Right lobe of liver (tissue), 6 donors: ENCODE data around the gene CUX1. TPM values are rescaled to one million over a fixed set of nuclear protein-coding genes. Genes with fewer than 3 reads are reported as not detected.

ENCODE experiments used
- ATAC-seq, 4 donors: fragments of 200-7000 bp; cut with Tn5 transposase; one replicate each; pipeline ENCODE4 v1.9.1; 2020; ENCODE audit warnings: mild to moderate bottlenecking in 4 of 4, moderate library complexity in 4 of 4
- DNase-seq, 3 donors: peaks; one replicate each; pipeline ENCODE4 v3.0.0-alpha.2; 2020
- H3K27ac ChIP-seq, 3 donors: fragments of 200-600 bp; one replicate each; pipeline ENCODE4 v1.8.0; 2022
- H3K27me3 ChIP-seq, 2 donors: fragments of 200-600 bp; one replicate each; pipeline ENCODE4 v1.8.0; 2022
- H3K36me3 ChIP-seq, 4 donors: fragments of 200-600 bp; sonication (generic) in 1 of 4; one replicate each; pipeline versions ENCODE4 v1.5.1 to v1.8.0; 2017 to 2022; ENCODE audit warnings: control low read depth in 1 of 4
- H3K4me1 ChIP-seq, 4 donors: fragments of 200-600 bp; sonication (generic) in 1 of 4; one replicate each; pipeline versions ENCODE4 v1.5.1 to v1.8.0; 2017 to 2022; ENCODE audit warnings: control low read depth in 1 of 4
- H3K4me3 ChIP-seq, 3 donors: fragments of 200-600 bp; one replicate each; pipeline ENCODE4 v1.8.0; 2022
- H3K9me3 ChIP-seq, 4 donors: fragments of 200-600 bp; sonication (generic) in 1 of 4; one replicate each; pipeline versions ENCODE4 v1.5.1 to v1.8.0; 2017 to 2022; ENCODE audit warnings: control low read depth in 1 of 4
- CTCF ChIP-seq, 4 donors: fragments of 200-600 bp in 3 of 4; fragments of 450-650 bp in 1 of 4; IDR thresholded peaks; one replicate each; pipeline versions ENCODE4 v1.5.1 to v1.8.0; 2016 to 2022; ENCODE audit warnings: antibody characterized with exemption in 4 of 4, mild to moderate bottlenecking in 2 of 4
- POLR2A ChIP-seq: fragments of 450-650 bp; IDR thresholded peaks from one replicate; pipeline ENCODE4 v1.6.1; 2017; ENCODE audit warnings: antibody characterized with exemption, mild to moderate bottlenecking
- WGBS: methylation state at CpG from one replicate; pipeline ENCODE4 v1.1.6; 2018; ENCODE audit warnings: low coverage, low lambda C conversion rate; ENCODE audit not compliant: insufficient coverage; ENCODE audit errors: missing lambda C conversion rate; 5-methylcytosine and 5-hydroxymethylcytosine counted together
- intact Hi-C, 2 donors: fragments of 100-400 bp; cut with DNase I; formaldehyde crosslinking; loops; one replicate each; pipeline versions ENCODE4 v1.11.2 to v1.14.1; 2022
- total RNA-seq, 6 experiments: library from RNA; depleted of rRNA in 2 of 6; stranded (reverse); fragments of >200 nt in 2 of 6; fragmentation: NEBNext Ultra II Directional in 3 of 6; extraction: Animal tissue kit (Norgen Biotek cat#: 25700) in 3 of 6; gene quantifications; one replicate each; pipeline versions ENCODE4 v1.1.0 to v1.2.4, GENCODE V29; 2016 to 2023
- donor health status: DM: no; HTN: yes; CAD: no.
- donor health status: DM: no; HTN: no; CAD: no.
- donor health status: DM: no; HTN: no; CAD: no.
- donor health status: DM: no; HTN: yes; CAD: no.
- donor health status: DM: no; HTN: yes; CAD: no.

The CUX1 gene
- total RNA-seq, 6 experiments from 2014 or later: 34.3 to 53.1 (median 40.6) TPM

- TF ChIP-seq CTCF (IDR thresholded peaks at IDR 0.05) (no peak), POLR2A (no peak)
- ATAC-seq (no peak), DNase-seq (no peak)
- peaks cover 0 to 12% (median 2%) of the 10 kb centered on the region in 4 donors for H3K36me3 ChIP-seq
- H3K4me3 ChIP-seq: no peak overlapping the region
- 93% methylated on average over 10 of the region's 13 CpGs for WGBS
- intact Hi-C loops: no loop called here
- H3K4me1 ChIP-seq: peaks cover 0 to 8% (median 3%) of the 10 kb centered on the region in 4 donors
- no peaks in the 10 kb centered on the region for H3K9me3 ChIP-seq
- no peak overlapping the region for H3K27ac ChIP-seq
- no peaks in the 10 kb centered on the region for H3K27me3 ChIP-seq
These were observed 356.2 kb downstream of the CUX1 start for GRCh38 chr7:102173669-102174068.

GRCh38 chr7:102175423-102176170, 358.2 kb downstream of the CUX1 start:
- Histone ChIP-seq H3K4me3 (no peak overlapping the region), H3K4me1 (no peaks in the 10 kb centered on the region), H3K9me3 (no peaks in the 10 kb centered on the region), H3K27me3 (no peaks in the 10 kb centered on the region), H3K36me3 (peaks cover 0 to 11% (median 1%) of the 10 kb centered on the region in 4 donors), H3K27ac (no peak overlapping the region)
- TF ChIP-seq POLR2A (no peak), CTCF (IDR thresholded peaks at IDR 0.05) (no peak)
- DNase-seq: no peak
- 78% methylated on average over 17 of the region's 24 CpGs for WGBS
- intact Hi-C loops: no loop called here
- ATAC-seq: peak in 1 of 4 donors; percentile 22

- ATAC-seq (peak in 1 of 4 donors; percentile 47), DNase-seq (no peak)
- TF ChIP-seq CTCF (IDR thresholded peaks at IDR 0.05) (no peak), POLR2A (no peak)
- intact Hi-C loops: no loop called here
- H3K9me3 ChIP-seq: no peaks in the 10 kb centered on the region
- no peak overlapping the region for H3K27ac ChIP-seq
- H3K4me3 ChIP-seq: no peak overlapping the region
- H3K36me3 ChIP-seq: peaks cover 0 to 14% (median 0%) of the 10 kb centered on the region in 4 donors
- no peaks in the 10 kb centered on the region for H3K4me1 ChIP-seq
- H3K27me3 ChIP-seq: no peaks in the 10 kb centered on the region
- no CpG with 5 or more reads among the region's 18 CpGs for WGBS
These were observed 361.0 kb downstream of the CUX1 start for GRCh38 chr7:102178410-102178809.

GRCh38 chr7:102180727-102181126, 363.3 kb downstream of the CUX1 start:
- intact Hi-C loops: no loop called here
- Histone ChIP-seq H3K27me3 (no peaks in the 10 kb centered on the region), H3K36me3 (peaks cover 0 to 17% (median 2%) of the 10 kb centered on the region in 4 donors), H3K4me3 (no peak overlapping the region), H3K27ac (no peak overlapping the region), H3K9me3 (no peaks in the 10 kb centered on the region), H3K4me1 (no peaks in the 10 kb centered on the region)
- TF ChIP-seq CTCF (IDR thresholded peaks at IDR 0.05): no peak
- no peak for TF ChIP-seq POLR2A
- no peak for DNase-seq
- 93% methylated on average over 8 of the region's 10 CpGs for WGBS
- ATAC-seq: no peak
